PC-9 (cell line): ENCODE measurements around the gene XRCC6.

Experiments used
- EZH2 ChIP-seq: fragments of 200-600 bp; sonication (generic); IDR thresholded peaks from 2 replicates; pipeline ENCODE4 v1.8.0; 2017; ENCODE audit warnings: antibody characterized with exemption, low read depth
- TF ChIP-seq, protein P1 (sequence below): fragments of 200-600 bp; sonication (generic); conservative IDR thresholded peaks from 2 replicates; pipeline ENCODE4 v1.6.1; 2017; ENCODE audit warnings: mixed run types, antibody characterized with exemption, mild to moderate bottlenecking, moderate library complexity

GRCh38 chr22:41713004-41713403, 91.9 kb downstream of the XRCC6 start:
- no peak for TF ChIP-seq EZH2
- TF ChIP-seq, protein P1, sequence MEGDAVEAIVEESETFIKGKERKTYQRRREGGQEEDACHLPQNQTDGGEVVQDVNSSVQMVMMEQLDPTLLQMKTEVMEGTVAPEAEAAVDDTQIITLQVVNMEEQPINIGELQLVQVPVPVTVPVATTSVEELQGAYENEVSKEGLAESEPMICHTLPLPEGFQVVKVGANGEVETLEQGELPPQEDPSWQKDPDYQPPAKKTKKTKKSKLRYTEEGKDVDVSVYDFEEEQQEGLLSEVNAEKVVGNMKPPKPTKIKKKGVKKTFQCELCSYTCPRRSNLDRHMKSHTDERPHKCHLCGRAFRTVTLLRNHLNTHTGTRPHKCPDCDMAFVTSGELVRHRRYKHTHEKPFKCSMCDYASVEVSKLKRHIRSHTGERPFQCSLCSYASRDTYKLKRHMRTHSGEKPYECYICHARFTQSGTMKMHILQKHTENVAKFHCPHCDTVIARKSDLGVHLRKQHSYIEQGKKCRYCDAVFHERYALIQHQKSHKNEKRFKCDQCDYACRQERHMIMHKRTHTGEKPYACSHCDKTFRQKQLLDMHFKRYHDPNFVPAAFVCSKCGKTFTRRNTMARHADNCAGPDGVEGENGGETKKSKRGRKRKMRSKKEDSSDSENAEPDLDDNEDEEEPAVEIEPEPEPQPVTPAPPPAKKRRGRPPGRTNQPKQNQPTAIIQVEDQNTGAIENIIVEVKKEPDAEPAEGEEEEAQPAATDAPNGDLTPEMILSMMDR = no peak
